ENCODE data around the gene DEK.

DNA sequence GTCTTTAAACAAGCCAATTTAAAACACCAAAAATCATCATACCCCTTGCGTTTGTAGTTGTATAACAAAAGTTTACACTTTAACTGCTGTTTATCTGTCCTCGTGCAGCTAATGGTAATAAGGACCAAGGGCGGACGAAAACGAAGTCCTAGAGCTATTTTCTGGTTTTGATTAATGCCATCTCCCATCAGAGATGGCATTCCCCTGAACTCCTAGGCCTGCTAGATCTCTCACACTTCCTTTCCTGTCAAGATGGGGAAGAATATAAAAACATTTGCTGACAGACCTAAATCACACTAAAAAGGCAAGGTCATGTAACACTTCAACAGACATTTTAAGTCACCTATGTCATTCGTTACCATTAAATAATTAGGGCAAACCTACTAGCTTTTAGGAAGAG is 9.5 kb downstream of the DEK start:
- no peak for TF ChIP-seq POLR2A (IDR thresholded peaks at IDR 0.05; ENCODE audit: low read length)
- no peak for TF ChIP-seq GATA1 (IDR thresholded peaks at IDR 0.05; ENCODE audit: low read depth, low read length)

Measured in erythroblast (primary cell).